GM23248 (cell line): Measurements from ENCODE around the gene CLCNKB.

ENCODE experiments used
- EZH2 ChIP-seq: fragments of 200-600 bp; sonication (generic); IDR thresholded peaks from 2 replicates; pipeline ENCODE4 v1.6.1; 2018; ENCODE audit warnings: antibody characterized with exemption, mild to moderate bottlenecking; ENCODE audit not compliant: insufficient read depth, poor library complexity, severe bottlenecking
- EZH2phosphoT487 ChIP-seq: fragments of 200-600 bp; sonication (generic); IDR thresholded peaks from 2 replicates; pipeline ENCODE4 v1.6.1; 2018; ENCODE audit warnings: antibody characterized with exemption, moderate library complexity, mild to moderate bottlenecking, low read depth; ENCODE audit not compliant: insufficient read depth

DNA sequence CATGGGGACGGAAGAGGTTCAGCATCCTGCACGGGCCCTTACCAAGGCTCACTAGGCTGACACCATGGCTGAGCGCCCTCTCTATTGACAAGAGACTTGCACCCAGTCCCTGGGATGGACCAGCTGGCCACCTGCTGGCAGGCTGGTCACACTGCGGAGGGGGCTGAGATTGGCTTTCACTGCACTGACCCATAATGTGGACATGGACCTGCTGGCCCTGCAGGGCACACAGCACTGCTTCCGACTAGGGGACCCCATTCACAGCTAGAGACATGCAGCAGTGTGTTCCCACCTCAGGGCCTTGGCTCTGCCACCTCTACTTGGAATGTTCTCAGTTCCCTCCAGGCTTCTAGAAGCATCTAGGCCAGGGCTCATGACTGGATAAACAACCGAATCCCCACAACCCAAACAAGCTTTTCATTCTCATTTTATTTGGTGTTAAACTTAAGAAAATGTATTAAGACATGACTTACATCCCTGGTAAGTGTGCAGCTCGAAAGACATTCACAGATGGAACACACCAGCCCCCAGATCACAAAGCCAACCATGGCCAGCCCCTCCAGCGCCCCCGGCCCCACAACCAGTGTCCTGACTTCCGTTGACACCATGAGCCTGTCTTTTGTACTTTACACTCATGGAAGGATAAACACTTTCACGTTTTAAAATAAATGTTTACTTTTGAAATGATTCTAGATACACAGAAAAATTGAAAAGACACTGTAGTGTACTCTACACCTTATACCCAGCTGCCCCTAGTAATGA is 48.8 kb upstream of the CLCNKB start:
- TF ChIP-seq EZH2phosphoT487 = no peak
- TF ChIP-seq EZH2 = no peak
